ENCODE data around the gene POLR2C. TPM values are rescaled to one million over a fixed set of nuclear protein-coding genes. Genes with fewer than 3 reads are reported as not detected.
A peak's percentile ranks its signal among the peaks of the same experiment; 100 is the strongest.
"Not testable (repeated sequence)": the region's sequence is repeated elsewhere in the genome, so short reads cannot be mapped to it uniquely, and the experiment has no call there.

POLR2C gene
- total RNA-seq (2014; rRNA removed; shearing (Covaris generic)) = 79.8 and 107 TPM in 2 replicates
- polyA plus RNA-seq (2015; cell fraction: cytosol; rRNA removed) = 63.0 and 83.6 TPM in 2 replicates
- polyA plus RNA-seq (2015; cell fraction: nucleus; rRNA removed) = 66.2 and 80.1 TPM in 2 replicates

DNA sequence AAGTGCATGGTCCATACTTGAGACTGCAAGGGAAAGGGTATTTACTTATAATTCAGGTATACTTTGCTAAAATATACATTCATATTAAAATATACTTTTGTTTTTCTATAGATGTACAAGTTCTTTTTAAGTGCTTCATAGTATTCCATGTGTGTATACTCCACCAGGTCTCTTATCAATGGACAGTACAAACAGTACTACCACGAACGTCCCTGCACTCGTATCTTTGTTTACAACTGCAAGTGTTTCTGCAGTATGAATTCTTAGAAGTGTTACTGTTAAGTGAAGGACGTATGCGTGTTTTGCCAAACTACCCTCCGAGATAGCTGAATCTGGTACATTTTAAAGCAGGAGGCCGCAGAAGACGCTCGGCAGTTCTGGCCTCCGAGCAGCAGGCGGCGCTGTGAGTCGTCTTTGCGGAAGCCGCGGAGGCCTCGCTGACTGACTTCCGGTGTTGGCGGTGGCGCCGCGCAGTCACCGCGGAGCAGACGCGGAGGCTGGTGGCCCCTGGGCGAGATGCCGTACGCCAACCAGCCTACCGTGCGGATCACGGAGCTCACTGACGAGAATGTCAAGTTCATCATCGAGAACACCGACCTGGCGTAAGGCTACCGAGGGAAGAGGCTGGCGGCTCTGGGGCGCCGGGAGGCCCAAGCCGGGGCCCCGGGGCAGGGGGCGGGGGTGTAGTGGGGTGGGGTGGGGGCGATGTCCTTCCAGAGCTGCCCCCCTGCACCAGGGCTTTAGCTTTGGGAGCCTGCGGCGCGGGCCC is at the start of gene POLR2C:
Gene POLR2C, plus strand, starts transcription at position 471 of the 769 bp plus-strand sequence. Its CDS starts 46 bp downstream, at position 517.
- in situ Hi-C loops (cut with HindIII; ENCODE audit: low pct_unique_long_range_greater_than_20kb, low sequenced_read_pairs) = no loop called here
- DNase-seq (ENCODE audit: low read depth, low spot score) = peak; percentile 78

DNA sequence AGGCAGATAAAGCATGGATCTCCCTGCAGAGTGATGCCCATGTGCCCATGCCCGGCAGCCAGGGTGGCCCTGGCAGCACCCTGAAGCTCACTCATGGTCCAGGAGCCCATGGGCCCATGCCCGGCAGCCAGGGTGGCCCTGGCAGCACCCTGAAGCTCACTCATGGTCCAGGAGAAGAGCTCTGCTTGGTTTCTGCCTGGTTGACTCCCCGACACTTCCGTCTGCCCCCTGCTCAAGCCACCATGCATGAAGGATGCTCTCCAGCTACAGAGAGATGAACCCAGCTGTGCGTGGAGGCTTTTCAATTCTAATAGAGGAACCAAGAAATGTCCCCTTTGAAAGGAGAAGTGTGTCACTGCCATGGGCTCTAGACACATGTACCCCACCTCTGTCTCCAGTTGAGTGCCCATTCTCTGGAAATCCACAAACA is 49.2 kb upstream of the POLR2C start:
- in situ Hi-C loops (cut with HindIII; ENCODE audit: low pct_unique_long_range_greater_than_20kb, low sequenced_read_pairs) = no loop called here
- DNase-seq (ENCODE audit: low read depth, low spot score) = no peak

DNA sequence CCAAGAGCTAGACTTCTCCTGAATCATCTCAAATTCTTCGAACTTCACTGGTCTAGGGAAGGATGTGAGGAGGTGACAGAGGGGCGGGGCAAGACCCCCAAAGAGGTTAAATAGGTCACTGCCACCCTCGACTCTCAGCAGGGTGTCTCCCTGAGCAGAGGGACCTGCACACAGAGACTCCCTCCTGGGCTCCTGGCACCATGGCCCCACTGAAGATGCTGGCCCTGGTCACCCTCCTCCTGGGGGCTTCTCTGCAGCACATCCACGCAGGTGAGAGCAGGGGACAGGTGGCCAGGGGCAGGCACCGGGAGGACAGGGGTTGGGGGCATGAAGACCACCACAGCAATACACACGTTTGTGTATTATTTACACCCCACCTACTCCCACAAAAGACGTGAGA is 48.7 kb upstream of the POLR2C start:
- no peak for DNase-seq (ENCODE audit: low read depth, low spot score)
- in situ Hi-C loops (cut with HindIII; ENCODE audit: low pct_unique_long_range_greater_than_20kb, low sequenced_read_pairs) = no loop called here

DNA sequence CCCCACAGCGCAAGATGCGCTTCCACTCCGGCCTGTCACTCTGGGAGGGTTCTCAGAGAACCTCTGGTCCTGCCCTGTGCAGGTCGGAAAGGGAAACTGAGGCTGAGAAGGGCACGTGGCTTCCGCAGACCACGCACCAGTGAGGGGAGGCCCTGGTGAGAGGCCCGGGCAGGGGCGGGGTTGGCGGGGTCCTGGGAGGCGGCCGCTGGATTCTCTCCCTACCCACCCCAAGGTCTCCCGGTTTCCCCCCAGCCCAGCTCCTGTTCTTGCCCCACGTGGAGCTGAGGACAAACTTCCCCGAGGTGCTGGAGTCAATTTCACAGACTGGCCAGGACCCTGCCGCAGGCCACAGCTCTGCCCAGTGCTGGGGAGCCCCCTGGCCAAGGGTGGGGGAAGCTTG is 46.4 kb upstream of the POLR2C start:
- DNase-seq (ENCODE audit: low read depth, low spot score) = no peak
- in situ Hi-C loops (cut with HindIII; ENCODE audit: low pct_unique_long_range_greater_than_20kb, low sequenced_read_pairs) = no loop called here

DNA sequence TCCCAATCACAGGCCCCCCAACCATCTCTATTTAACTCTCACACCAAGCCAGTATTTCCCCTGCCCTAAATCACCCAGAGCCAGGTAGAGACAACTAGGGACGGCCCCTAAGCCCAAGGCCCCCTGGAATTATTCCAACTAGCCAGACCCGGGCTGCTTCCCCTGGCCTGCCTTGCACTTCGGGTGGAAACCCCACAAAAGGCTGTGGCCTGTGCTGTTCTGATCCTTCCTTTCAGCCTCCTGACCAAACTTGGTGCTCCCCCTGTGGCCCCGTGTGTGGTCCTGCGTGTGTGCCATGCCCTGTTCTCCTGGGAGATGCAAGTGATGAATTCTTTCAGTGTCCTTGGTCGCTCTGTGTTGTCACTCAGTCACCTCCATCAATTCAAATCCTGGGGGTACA is 43.0 kb upstream of the POLR2C start:
- in situ Hi-C loops (cut with HindIII; ENCODE audit: low pct_unique_long_range_greater_than_20kb, low sequenced_read_pairs) = no loop called here
- DNase-seq (ENCODE audit: low read depth, low spot score) = no peak

DNA sequence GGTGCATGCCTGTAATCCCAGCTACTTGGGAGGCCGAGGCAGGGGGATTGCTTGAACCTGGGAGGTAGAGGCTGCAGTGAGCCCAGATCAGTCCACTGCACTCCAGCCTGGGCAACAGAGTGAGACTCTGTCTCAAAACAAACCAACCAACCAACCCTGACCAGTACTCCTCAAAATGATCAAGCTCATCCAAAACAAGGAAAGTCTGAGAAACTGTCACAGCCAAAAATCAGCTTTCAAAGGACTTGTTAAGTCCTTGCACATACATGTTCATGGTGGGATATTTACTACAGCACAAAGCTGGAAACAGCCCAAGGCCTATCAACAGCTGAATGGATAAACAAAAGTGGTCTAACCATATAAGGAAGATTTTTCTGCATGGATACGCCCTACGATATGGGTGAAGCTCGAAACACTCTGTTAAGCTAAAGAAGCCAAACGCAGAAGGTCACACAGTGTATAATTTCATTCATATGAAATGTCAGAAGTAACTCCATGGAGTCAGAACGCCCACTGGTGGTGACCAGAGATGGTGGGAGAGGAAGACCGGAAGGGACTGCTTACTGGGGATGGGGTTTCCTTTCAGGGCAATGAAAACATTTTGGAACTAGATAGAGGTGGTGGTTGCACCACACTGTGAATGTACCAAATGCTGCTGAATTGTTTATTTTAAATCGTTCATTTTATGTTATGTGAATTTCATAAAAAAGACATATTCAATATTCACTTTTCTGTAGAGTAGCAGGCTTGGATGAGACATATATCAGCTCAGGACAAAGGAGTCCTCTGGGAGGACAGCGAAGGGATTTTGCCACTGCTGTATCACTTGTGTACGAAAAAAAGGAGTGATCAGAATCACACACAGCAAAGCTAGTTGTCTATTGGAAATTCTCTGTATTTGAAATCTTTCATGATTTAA is 40.2 kb upstream of the POLR2C start:
- peak; percentile 83 for DNase-seq (ENCODE audit: low read depth, low spot score)
- in situ Hi-C loops (cut with HindIII; ENCODE audit: low pct_unique_long_range_greater_than_20kb, low sequenced_read_pairs) = no loop called here

DNA sequence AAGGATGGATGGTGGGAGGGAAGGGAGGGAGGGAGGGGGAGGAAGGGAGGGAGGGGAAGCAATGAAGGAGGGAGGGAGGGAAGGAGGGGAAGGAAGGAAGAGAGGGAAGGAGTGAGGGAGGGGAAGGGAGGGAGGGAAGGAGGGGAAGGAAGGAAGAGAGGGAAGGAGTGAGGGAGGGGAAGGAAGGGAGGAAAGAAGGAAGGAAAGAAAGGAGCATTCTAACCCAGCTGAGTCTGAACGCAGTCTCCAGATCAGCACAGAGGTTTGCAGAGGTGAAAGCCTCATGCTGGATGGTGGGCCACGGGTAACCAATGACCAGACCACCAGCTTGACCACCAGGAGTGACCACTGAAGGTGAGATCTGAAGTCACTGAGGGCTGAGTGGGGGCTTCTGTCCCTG is 39.3 kb upstream of the POLR2C start:
- in situ Hi-C loops (cut with HindIII; ENCODE audit: low pct_unique_long_range_greater_than_20kb, low sequenced_read_pairs) = no loop called here
- DNase-seq (ENCODE audit: low read depth, low spot score) = no peak

DNA sequence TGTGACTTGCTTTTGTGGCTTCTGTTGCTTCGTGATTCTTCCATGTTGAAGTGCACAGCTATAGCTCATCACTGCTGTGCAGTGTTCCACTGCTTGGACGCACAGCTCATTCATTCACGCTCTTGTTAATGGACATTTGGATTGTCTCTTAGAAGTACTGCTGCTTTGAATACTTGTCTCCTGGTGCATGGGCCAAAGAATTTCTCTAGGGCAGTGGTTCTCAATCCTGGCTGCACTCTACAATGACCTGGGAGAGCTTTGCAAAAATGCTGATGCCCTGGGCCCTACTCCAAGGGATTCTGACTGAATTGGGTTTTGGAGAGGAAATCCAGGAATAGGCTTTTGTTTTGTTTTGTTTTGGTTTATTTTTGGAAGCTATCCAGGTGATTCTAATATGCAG is 37.9 kb upstream of the POLR2C start:
- no peak for DNase-seq (ENCODE audit: low read depth, low spot score)
- in situ Hi-C loops (cut with HindIII; ENCODE audit: low pct_unique_long_range_greater_than_20kb, low sequenced_read_pairs) = no loop called here

DNA sequence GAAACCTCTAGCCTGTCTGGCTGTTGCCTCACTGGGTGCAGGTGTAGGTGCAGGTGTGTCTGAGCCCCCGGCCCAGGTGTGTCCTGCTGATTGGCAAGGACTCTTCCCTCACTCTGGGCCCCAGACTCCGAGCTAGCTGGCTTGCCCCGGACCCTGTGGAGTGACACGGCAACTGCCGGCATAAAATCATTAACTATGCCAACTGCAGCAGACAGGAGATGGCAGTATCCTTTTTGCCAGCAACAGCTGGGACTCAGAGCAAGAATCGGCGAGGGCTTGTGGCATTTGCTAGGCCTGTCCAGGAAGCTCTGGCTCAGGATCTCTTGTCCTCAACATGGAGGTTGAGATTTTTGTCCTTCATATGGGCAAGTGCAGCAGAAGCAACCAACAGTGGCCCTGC is 36.1 kb upstream of the POLR2C start:
- DNase-seq (ENCODE audit: low read depth, low spot score) = no peak
- in situ Hi-C loops (cut with HindIII; ENCODE audit: low pct_unique_long_range_greater_than_20kb, low sequenced_read_pairs) = no loop called here

DNA sequence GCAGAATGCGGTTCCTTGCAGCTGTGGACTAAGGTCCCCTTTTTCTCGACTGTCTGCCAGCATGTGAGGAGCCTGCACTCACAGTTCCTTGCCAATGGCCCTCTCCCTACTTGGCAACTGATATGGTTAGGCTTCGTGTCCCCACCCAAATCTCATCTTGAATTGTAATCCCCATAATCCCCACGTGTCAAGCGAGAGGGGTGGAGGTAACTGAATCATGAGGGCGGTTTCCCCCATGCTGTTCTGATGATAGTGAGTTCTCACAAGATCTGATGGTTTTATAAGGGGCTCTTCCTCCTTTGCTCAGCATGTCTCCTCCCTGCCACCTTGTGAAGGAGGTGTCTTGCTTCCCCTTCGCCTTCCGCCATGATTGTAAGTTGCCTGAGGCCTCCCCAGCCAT is 35.2 kb upstream of the POLR2C start:
- in situ Hi-C loops (cut with HindIII; ENCODE audit: low pct_unique_long_range_greater_than_20kb, low sequenced_read_pairs) = no loop called here
- no peak for DNase-seq (ENCODE audit: low read depth, low spot score)

DNA sequence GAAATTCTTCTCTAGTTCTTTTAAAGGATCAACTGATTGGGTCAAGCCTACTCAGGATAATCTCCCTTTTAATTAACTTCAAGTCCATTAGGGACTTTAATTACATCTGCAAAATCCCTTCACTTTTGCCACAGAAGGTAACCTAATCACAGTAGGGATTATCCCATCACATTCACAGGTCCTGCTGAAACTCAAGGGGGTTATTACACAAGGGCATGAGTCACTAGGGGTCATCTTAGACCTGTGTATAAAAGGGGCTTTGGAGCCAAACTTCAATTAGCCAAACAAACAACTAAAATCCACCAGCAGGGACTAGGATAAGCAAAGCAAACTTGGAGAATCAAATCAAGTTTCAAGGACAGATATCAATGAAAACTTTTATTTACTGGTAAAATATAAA is 34.7 kb upstream of the POLR2C start:
- in situ Hi-C loops (cut with HindIII; ENCODE audit: low pct_unique_long_range_greater_than_20kb, low sequenced_read_pairs) = no loop called here
- DNase-seq (ENCODE audit: low read depth, low spot score) = no peak

DNA sequence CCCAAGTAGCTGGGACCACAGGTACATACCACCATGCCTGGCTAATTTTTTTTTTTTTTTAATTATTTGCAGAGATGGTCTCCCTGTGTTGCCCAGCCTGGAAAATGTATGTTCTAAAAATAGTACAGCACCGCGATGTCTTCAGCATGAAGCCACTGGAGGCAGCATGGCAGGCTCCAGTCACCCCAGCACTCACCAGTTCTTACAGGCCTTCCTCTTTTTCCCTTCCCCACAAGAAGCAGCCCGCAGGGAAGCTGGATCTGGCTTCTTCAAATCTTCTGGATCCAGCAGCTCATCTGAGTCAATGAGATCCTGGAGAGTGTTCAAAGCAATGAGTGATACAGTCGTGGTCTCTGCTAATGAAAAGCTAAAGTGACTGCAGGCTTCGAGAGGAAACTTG is 31.5 kb upstream of the POLR2C start:
- DNase-seq (ENCODE audit: low read depth, low spot score) = no peak
- in situ Hi-C loops (cut with HindIII; ENCODE audit: low pct_unique_long_range_greater_than_20kb, low sequenced_read_pairs) = no loop called here

DNA sequence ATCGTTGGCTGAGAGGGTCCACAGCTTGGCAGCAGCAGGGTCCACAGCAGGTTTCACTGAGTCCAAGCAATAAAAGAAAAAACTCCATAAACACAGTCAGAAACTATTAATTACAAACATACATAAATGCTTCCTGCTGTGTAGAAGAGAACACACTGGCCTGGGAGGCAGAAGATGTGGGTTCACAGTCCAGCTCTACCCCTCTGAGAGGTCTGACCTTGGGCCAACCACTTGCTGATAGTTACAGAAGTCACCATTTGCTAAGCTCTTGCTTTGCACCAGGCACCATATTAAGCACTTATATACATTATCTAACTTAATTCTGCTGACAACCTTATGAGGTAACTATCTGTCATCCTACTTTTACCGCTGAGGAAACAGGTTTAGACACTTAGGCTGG is 30.0 kb upstream of the POLR2C start:
- in situ Hi-C loops (cut with HindIII; ENCODE audit: low pct_unique_long_range_greater_than_20kb, low sequenced_read_pairs) = no loop called here
- DNase-seq (ENCODE audit: low read depth, low spot score) = no peak

DNA sequence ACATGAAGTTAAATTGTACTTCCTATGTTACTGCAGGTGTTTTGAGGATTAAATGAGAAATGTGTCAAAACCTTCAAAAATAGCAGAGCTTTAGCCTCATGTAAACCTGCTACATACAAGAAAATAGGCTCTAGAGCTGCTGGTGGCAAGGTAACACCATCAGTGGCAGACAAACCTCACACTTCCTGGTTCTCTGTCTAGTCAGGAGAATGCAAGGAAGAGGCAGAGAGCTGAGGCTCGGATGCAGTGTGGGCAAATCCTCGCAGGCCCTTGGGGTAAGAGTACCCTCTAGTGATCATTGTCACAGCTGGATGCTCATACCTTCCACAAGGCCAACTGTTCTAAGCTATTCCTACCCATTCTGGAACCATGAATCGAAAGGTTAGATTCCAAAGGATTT is 29.5 kb upstream of the POLR2C start:
- in situ Hi-C loops (cut with HindIII; ENCODE audit: low pct_unique_long_range_greater_than_20kb, low sequenced_read_pairs) = no loop called here
- no peak for DNase-seq (ENCODE audit: low read depth, low spot score)

DNA sequence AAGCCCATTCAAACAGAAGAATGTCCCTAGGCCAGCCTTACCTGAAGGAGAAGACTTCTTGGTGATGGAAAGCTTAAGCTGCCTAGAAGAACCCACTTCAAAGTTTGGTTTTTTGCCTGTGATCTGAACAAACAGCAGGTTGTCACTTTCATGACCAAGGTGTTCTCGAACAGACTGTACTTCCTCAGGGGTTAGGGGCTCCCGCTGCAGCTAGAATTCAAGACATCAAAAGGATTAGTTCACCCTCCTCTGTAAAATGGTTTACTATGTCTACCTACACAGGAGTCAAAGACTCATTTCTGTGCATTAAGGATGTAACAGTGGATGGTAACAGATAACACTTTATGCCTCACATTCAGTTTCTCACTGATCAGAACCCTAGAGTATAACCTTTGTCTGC is 28.5 kb upstream of the POLR2C start:
- in situ Hi-C loops (cut with HindIII; ENCODE audit: low pct_unique_long_range_greater_than_20kb, low sequenced_read_pairs) = no loop called here
- DNase-seq (ENCODE audit: low read depth, low spot score) = no peak

DNA sequence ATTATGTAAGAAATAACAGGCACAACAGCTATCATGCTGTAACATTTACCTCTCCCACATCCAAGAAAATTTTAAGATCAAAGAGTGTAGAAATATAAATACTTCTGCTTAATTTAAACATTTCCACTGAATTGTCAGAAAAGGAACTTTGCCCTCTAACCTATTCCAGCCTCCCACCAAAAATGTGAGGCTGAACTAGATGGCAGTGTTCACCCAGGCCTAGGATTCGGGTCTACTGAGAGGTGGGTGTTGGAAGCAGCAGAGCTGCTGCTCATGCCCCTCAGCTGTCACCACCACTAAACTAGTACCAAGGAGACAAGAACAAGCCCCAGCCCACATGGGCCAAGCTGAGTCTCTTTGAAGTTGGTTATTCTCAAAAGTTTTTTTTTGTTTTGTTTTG is 26.6 kb upstream of the POLR2C start:
- in situ Hi-C loops (cut with HindIII; ENCODE audit: low pct_unique_long_range_greater_than_20kb, low sequenced_read_pairs) = no loop called here
- no peak for DNase-seq (ENCODE audit: low read depth, low spot score)

DNA sequence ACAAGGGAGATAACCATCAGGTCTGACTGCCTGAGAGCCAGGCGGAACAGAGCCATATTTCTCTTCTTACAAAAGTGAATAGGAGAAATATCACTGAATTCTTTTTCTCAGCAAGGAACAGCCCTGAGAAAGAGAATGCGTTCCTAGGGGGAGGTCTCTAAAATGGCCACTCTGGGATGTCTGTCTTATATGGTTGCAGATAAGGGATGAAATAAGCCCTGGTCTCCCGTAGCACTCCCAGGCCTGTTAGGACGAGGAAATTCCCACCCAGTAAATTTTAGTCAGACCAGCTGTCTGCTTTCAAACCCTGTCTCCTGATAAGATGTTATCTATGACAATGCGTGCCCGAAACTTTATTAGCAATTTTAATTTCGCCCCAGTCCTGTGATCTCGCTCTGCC is 22.5 kb upstream of the POLR2C start:
- in situ Hi-C loops (cut with HindIII; ENCODE audit: low pct_unique_long_range_greater_than_20kb, low sequenced_read_pairs); DNase-seq (ENCODE audit: low read depth, low spot score): not testable (repeated sequence)

DNA sequence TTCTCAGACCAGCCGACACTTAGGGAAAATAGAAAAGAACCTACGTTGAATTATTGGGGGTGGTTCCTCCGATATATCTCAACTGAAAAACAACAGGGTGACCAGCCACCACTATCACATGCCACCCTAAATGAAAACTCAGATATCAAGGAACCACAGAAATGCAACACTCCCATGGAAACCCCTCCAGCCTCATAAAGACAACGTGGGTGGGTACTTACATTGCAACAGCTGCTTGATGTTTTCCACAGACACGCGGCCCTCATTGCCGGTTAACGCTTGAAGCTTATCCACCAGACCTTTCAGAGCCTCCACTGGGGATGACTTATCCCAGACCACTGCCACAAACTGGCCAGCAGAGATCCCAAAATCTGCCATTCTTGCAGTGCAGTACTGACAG is 21.9 kb upstream of the POLR2C start:
- DNase-seq (ENCODE audit: low read depth, low spot score); in situ Hi-C loops (cut with HindIII; ENCODE audit: low pct_unique_long_range_greater_than_20kb, low sequenced_read_pairs): not testable (repeated sequence)

DNA sequence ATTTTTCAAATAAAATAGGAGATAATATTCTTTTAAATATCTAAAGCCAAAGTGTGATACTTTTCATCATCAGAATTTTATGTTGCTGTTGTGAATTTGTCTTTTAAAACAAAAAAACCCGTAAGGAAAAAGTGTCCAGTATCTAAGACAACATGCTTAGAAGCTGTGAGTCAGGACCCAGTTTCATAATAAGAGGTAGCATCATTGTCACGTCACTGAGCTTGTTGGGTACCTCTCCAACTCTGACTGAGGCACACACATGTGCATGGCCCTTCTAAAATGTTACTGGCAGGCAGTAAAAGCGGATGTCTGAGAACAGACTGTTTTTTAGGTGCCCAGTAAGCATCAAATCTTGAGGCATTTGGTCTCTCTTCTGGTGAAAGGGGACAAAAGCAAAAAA is 17.8 kb upstream of the POLR2C start:
- in situ Hi-C loops (cut with HindIII; ENCODE audit: low pct_unique_long_range_greater_than_20kb, low sequenced_read_pairs) = no loop called here
- no peak for DNase-seq (ENCODE audit: low read depth, low spot score)

Data from SK-MEL-5 (cell line).